SK-N-SH (cell line): Measurements from ENCODE around the gene NELFA. TPM values are rescaled to one million over a fixed set of nuclear protein-coding genes. Genes with fewer than 3 reads are reported as not detected.

ENCODE experiments used
- CTCF ChIA-PET: fragments of 300-600, 350-600 bp; formaldehyde crosslinking; extraction: SDS; loops from one replicate; lab custom pipeline; 2021; lab: Yijun Ruan, JAX
- POLR2A ChIA-PET: fragments of 350-600 bp; sonication (Branson Sonifier 250); formaldehyde crosslinking; extraction: SDS; loops from one replicate; lab custom pipeline; 2020; ENCODE audit warnings: antibody characterized with exemption, inconsistent platforms; lab: Yijun Ruan, JAX
- DNase-seq: peaks from one replicate; pipeline ENCODE4 v3.0.0; 2012
- H2AFZ ChIP-seq: fragments of 200-600 bp; sonication (generic); 2 replicates; pipeline ENCODE4 v1.8.1; 2016; ENCODE audit warnings: antibody characterized with exemption, mild to moderate bottlenecking, low read depth
- H3F3A ChIP-seq: fragments of 200-600 bp; sonication (generic); replicated peaks from 2 replicates; pipeline ENCODE3; 2016; ENCODE audit warnings: antibody characterized with exemption, mild to moderate bottlenecking; ENCODE audit not compliant: insufficient read depth
- H3K27ac ChIP-seq, 2 experiments: fragments of 200-500 bp in 1 of 2; fragments of 200-600 bp in 1 of 2; sonication (Bioruptor generic) in 1 of 2; sonication (generic), shearing (Covaris generic) in 1 of 2; 2 replicates each; pipeline versions ENCODE4 v1.5.1 to v1.6.1; 2014 to 2016; ENCODE audit warnings: low read depth in 2 of 2, inconsistent platforms in 1 of 2, low read length in 1 of 2, mild to moderate bottlenecking in 1 of 2, mixed read lengths in 1 of 2
- H3K27me3 ChIP-seq: fragments of 200-600 bp; sonication (generic), shearing (Covaris generic); 2 replicates; pipeline ENCODE4 v1.6.1; 2016; ENCODE audit warnings: mixed run types; ENCODE audit not compliant: insufficient read depth
- H3K36me3 ChIP-seq, 2 experiments: fragments of 200-500 bp in 1 of 2; fragments of 200-600 bp in 1 of 2; sonication (Bioruptor generic) in 1 of 2; sonication (generic) in 1 of 2; replicated peaks in 1 of 2; 2 replicates each; pipeline versions ENCODE3 to v1.5.1; 2014 to 2016; ENCODE audit warnings: low read length in 1 of 2, mild to moderate bottlenecking in 1 of 2; ENCODE audit not compliant: insufficient read depth in 2 of 2, control insufficient read depth in 1 of 2
- H3K4me1 ChIP-seq, 2 experiments: fragments of 200-500 bp in 1 of 2; fragments of 200-600 bp in 1 of 2; sonication (Bioruptor generic) in 1 of 2; sonication (generic), shearing (Covaris generic) in 1 of 2; 2 replicates each; pipeline versions ENCODE4 v1.5.1 to v1.6.1; 2014 to 2016; ENCODE audit warnings: low read depth in 1 of 2, low read length in 1 of 2, mixed run types in 1 of 2; ENCODE audit not compliant: insufficient read depth in 2 of 2, control insufficient read depth in 1 of 2
- H3K4me2 ChIP-seq: fragments of 200-600 bp; sonication (generic), shearing (Covaris generic); 2 replicates; pipeline ENCODE4 v1.6.1; 2017; ENCODE audit warnings: mixed run types
- H3K4me3 ChIP-seq, 2 experiments: fragments of 200-500 bp in 1 of 2; fragments of 200-600 bp in 1 of 2; sonication (Bioruptor generic) in 1 of 2; sonication (generic), shearing (Covaris generic) in 1 of 2; 2 replicates each; pipeline versions ENCODE4 v1.5.1 to v1.8.1; 2014 to 2016; ENCODE audit warnings: low read depth in 2 of 2, inconsistent platforms in 1 of 2, low read length in 1 of 2, mild to moderate bottlenecking in 1 of 2, mixed read lengths in 1 of 2, moderate library complexity in 1 of 2
- H3K79me2 ChIP-seq: fragments of 200-600 bp; sonication (generic); 2 replicates; pipeline ENCODE4 v1.8.1; 2017; ENCODE audit warnings: mild to moderate bottlenecking; ENCODE audit not compliant: insufficient read depth
- H3K9ac ChIP-seq: fragments of 200-600 bp; sonication (generic); 2 replicates; pipeline ENCODE4 v1.6.1; 2017; ENCODE audit warnings: mixed run types
- H3K9me2 ChIP-seq: fragments of 200-600 bp; sonication (generic); 2 replicates; pipeline ENCODE4 v1.6.1; 2017; ENCODE audit warnings: mixed run types
- H3K9me3 ChIP-seq: fragments of 200-600 bp; sonication (generic); 2 replicates; pipeline ENCODE4 v1.6.1; 2017; ENCODE audit warnings: mixed run types, mild to moderate bottlenecking, moderate library complexity
- H4K20me1 ChIP-seq: fragments of 200-600 bp; sonication (generic); 2 replicates; pipeline ENCODE4 v1.6.1; 2017; ENCODE audit warnings: mild to moderate bottlenecking, mixed run types; ENCODE audit not compliant: insufficient read depth
- ELF1 ChIP-seq: IDR thresholded peaks from 2 replicates; pipeline ENCODE4 v1.4.0; 2012
- EP300 ChIP-seq, 2 experiments: IDR thresholded peaks; 2 replicates each; pipeline versions ENCODE4 v1.4.0 to v1.6.1; 2012; ENCODE audit warnings: borderline replicate concordance in 1 of 2, low read depth in 1 of 2, low read length in 1 of 2
- EZH2phosphoT487 ChIP-seq: fragments of 200-600 bp; sonication (generic); IDR thresholded peaks from 2 replicates; pipeline ENCODE4 v1.6.1; 2017; ENCODE audit warnings: low read depth, mixed run types, mild to moderate bottlenecking, antibody characterized with exemption, moderate library complexity, borderline replicate concordance
- FOSL2 ChIP-seq: IDR thresholded peaks from 2 replicates; pipeline ENCODE4 v1.4.0; 2012; ENCODE audit warnings: low read depth, mild to moderate bottlenecking, moderate library complexity, borderline replicate concordance
- FOXM1 ChIP-seq: IDR thresholded peaks from 2 replicates; pipeline ENCODE4 v1.4.0; 2012; ENCODE audit warnings: low read depth, mild to moderate bottlenecking
- GATA2 ChIP-seq: sonication (generic); formaldehyde crosslinking; IDR thresholded peaks from 2 replicates; pipeline ENCODE4 v1.5.0; 2020; ENCODE audit warnings: mild to moderate bottlenecking, missing genetic modification reagents
- JUND ChIP-seq: IDR thresholded peaks from 2 replicates; pipeline ENCODE4 v1.4.0; 2012
- MAX ChIP-seq: IDR thresholded peaks from 2 replicates; pipeline ENCODE4 v1.4.0; 2012; ENCODE audit warnings: low read depth
- MEF2A ChIP-seq: IDR thresholded peaks from 2 replicates; pipeline ENCODE4 v1.4.0; 2012; ENCODE audit warnings: low read depth, borderline replicate concordance
- MXI1 ChIP-seq: IDR thresholded peaks from 2 replicates; pipeline ENCODE4 v1.6.1; 2012; ENCODE audit warnings: mild to moderate bottlenecking, low read depth, low read length, improper control_type of control experiment
- NFIC ChIP-seq: IDR thresholded peaks from 2 replicates; pipeline ENCODE4 v1.4.0; 2012; ENCODE audit warnings: borderline replicate concordance
- NRF1 ChIP-seq: IDR thresholded peaks from 2 replicates; pipeline ENCODE4 v1.6.1; 2012; ENCODE audit warnings: low read depth, mild to moderate bottlenecking, low read length
- PBX3 ChIP-seq: IDR thresholded peaks from 2 replicates; pipeline ENCODE4; 2012
- RCOR1 ChIP-seq: fragments of 150-350 bp; IDR thresholded peaks from 2 replicates; pipeline ENCODE4 v1.6.1; 2017; ENCODE audit warnings: antibody characterized with exemption, low read length
- RFX5 ChIP-seq: IDR thresholded peaks from 2 replicates; pipeline ENCODE4 v1.6.1; 2012; ENCODE audit warnings: mild to moderate bottlenecking, improper control_type of control experiment, low read length
- SMC3 ChIP-seq: IDR thresholded peaks from 2 replicates; pipeline ENCODE4 v1.6.1; 2012; ENCODE audit warnings: low read depth, low read length, improper control_type of control experiment
- TAF1 ChIP-seq: IDR thresholded peaks from 2 replicates; pipeline ENCODE4 v1.6.1; 2012; ENCODE audit warnings: low read depth, mild to moderate bottlenecking, low read length, moderate library complexity, borderline replicate concordance
- TCF12 ChIP-seq: IDR thresholded peaks from 2 replicates; pipeline ENCODE4 v1.4.0; 2012
- USF1 ChIP-seq: IDR thresholded peaks from 2 replicates; pipeline ENCODE4 v1.4.0; 2012; ENCODE audit warnings: low read depth, borderline replicate concordance
- ZBTB33 ChIP-seq: IDR thresholded peaks from 2 replicates; pipeline ENCODE4 v1.4.0; 2012; ENCODE audit warnings: low read depth, borderline replicate concordance
- WGBS: methylation state at CpG from one replicate; pipeline ENCODE4 v1.1.6; 2017; ENCODE audit warnings: low lambda C conversion rate; 5-methylcytosine and 5-hydroxymethylcytosine counted together
- polyA plus RNA-seq, 3 experiments: library from polyadenylated mRNA; depleted of rRNA; stranded (reverse); fragments of >200 nt; gene quantifications; 2 replicates each; pipeline ENCODE4 v1.2.3, GENCODE V29; 2012

Gene NELFA
- polyA plus RNA-seq, 1 of the 3 experiments (the other 2 are of a cell fraction) = 26.8 TPM

- no peak for TF ChIP-seq MXI1
- TF ChIP-seq TAF1 = no peak
- TF ChIP-seq NRF1 = no peak
- TF ChIP-seq TCF12 = no peak
- no peak for TF ChIP-seq NFIC
- TF ChIP-seq EP300 (IDR thresholded peaks at IDR 0.05; ENCODE audit: borderline replicate concordance in 1 of 2, low read depth in 1 of 2, low read length in 1 of 2) = no peak
- TF ChIP-seq EZH2phosphoT487 = no peak
- no peak for TF ChIP-seq FOSL2
- no peak for TF ChIP-seq ELF1
- TF ChIP-seq USF1 = no peak
- TF ChIP-seq RFX5 = no peak
- no peak for TF ChIP-seq FOXM1
- TF ChIP-seq RCOR1 = no peak
- TF ChIP-seq SMC3 = no peak
- no peak for TF ChIP-seq ZBTB33
- TF ChIP-seq MEF2A = no peak
- no peak for TF ChIP-seq JUND
- no peak for TF ChIP-seq PBX3
- no peak for TF ChIP-seq MAX
- TF ChIP-seq GATA2 = no peak
- no peaks in the 10 kb centered on the region for H3K9me3 ChIP-seq
- peaks cover 28% of the 10 kb centered on the region for H3K79me2 ChIP-seq
- 92% methylated on average over 27 of the region's 33 CpGs for WGBS
- H3K27ac ChIP-seq = no peak overlapping the region
- H3K4me3 ChIP-seq = no peak overlapping the region
- POLR2A ChIA-PET = no interaction called here
- peaks cover 7 to 47% of the 10 kb centered on the region in 2 experiments for H3K36me3 ChIP-seq
- H2AFZ ChIP-seq = no peak overlapping the region
- no peak overlapping the region for H3K4me2 ChIP-seq
- no peaks in the 10 kb centered on the region for H3F3A ChIP-seq
- no peaks in the 10 kb centered on the region for H3K27me3 ChIP-seq
- H4K20me1 ChIP-seq = peaks cover 8% of the 10 kb centered on the region; the same call in 1 of the 2 replicates
- H3K4me1 ChIP-seq = peaks cover 0 to 17% of the 10 kb centered on the region in 2 experiments; a peak in 1 of 4 replicates
- CTCF ChIA-PET = no interaction called here
- no peak for DNase-seq
- no peaks in the 10 kb centered on the region for H3K9me2 ChIP-seq
- no peak overlapping the region for H3K9ac ChIP-seq
Measured at GRCh38 chr4:1989533-1990347, 19.0 kb downstream of the NELFA start.
